Activated naive CD8-positive, alpha-beta T cell treated with anti-CD3 and anti-CD28 coated beads for 36 hours (primary cell): ENCODE results near the gene RBBP8NL. TPM values are rescaled to one million over a fixed set of nuclear protein-coding genes. Genes with fewer than 3 reads are reported as not detected.

ENCODE experiments used
- DNase-seq: peaks from one replicate; pipeline ENCODE4 v3.0.0; 2021
- H3K27ac Mint-ChIP-seq: one replicate; pipeline ENCODE4 v1.8.0; 2022; ENCODE audit warnings: mild to moderate bottlenecking, moderate library complexity, mixed read lengths
- H3K27me3 Mint-ChIP-seq: one replicate; pipeline ENCODE4 v1.8.0; 2022; ENCODE audit warnings: mild to moderate bottlenecking, mixed read lengths
- H3K36me3 Mint-ChIP-seq: one replicate; pipeline ENCODE4 v1.8.0; 2021; ENCODE audit warnings: mild to moderate bottlenecking, mixed read lengths
- H3K4me1 Mint-ChIP-seq: one replicate; pipeline ENCODE4 v1.8.0; 2021; ENCODE audit warnings: mixed read lengths
- H3K4me3 Mint-ChIP-seq: one replicate; pipeline ENCODE4 v1.8.0; 2022; ENCODE audit warnings: mild to moderate bottlenecking, moderate library complexity, mixed read lengths
- H3K9me3 Mint-ChIP-seq: one replicate; pipeline ENCODE4 v1.8.0; 2022; ENCODE audit warnings: mixed read lengths
- total RNA-seq, 2 experiments: library from RNA; stranded (reverse); gene quantifications; one replicate each; pipeline ENCODE4 v1.2.3, GENCODE V29; 2021

The RBBP8NL gene
- not detected for total RNA-seq

- Mint-ChIP-seq H3K27ac (no peak within 1 kb of the TSS), H3K4me1 (no peaks in the 10 kb centered on the region), H3K36me3 (no peaks in the 10 kb centered on the region), H3K27me3 (peaks cover 13% of the 10 kb centered on the region), H3K4me3 (no peak within 1 kb of the TSS), H3K9me3 (no peaks in the 10 kb centered on the region)
- DNase-seq: no peak
Measured at GRCh38 chr20:62427172-62428001, at the start of gene RBBP8NL. TSS of gene RBBP8NL (minus strand) at chr20:62427539. CDS start at chr20:62419647, 7,892 bp downstream.

- peak; percentile 16 for DNase-seq
- H3K4me1 Mint-ChIP-seq: peaks cover 1% of the 10 kb centered on the region
- H3K4me3 Mint-ChIP-seq: no peak overlapping the region
- peaks cover 60% of the 10 kb centered on the region for H3K27me3 Mint-ChIP-seq
- no peaks in the 10 kb centered on the region for H3K9me3 Mint-ChIP-seq
- H3K27ac Mint-ChIP-seq: no peak overlapping the region
- no peaks in the 10 kb centered on the region for H3K36me3 Mint-ChIP-seq
Measured at GRCh38 chr20:62476056-62476838, 48.9 kb upstream of the RBBP8NL start.

- peak within 1 kb of the TSS; percentile 62 for H3K27ac Mint-ChIP-seq
- H3K9me3 Mint-ChIP-seq: no peaks in the 10 kb centered on the region
- peaks cover 1% of the 10 kb centered on the region for H3K4me1 Mint-ChIP-seq
- H3K36me3 Mint-ChIP-seq: no peaks in the 10 kb centered on the region
- DNase-seq: no peak
- H3K27me3 Mint-ChIP-seq: peaks cover 60% of the 10 kb centered on the region
- H3K4me3 Mint-ChIP-seq: no peak within 1 kb of the TSS
Measured at GRCh38 chr20:62475772-62476055, 48.4 kb upstream of the RBBP8NL start, which contains the start of gene GATA5. TSS of gene GATA5 (minus strand) at chr20:62475995. CDS start at chr20:62475521, 474 bp downstream.

- no peak overlapping the region for H3K27ac Mint-ChIP-seq
- H3K4me3 Mint-ChIP-seq: no peak overlapping the region
- peaks cover 1% of the 10 kb centered on the region for H3K4me1 Mint-ChIP-seq
- peaks cover 62% of the 10 kb centered on the region for H3K27me3 Mint-ChIP-seq
- H3K9me3 Mint-ChIP-seq: no peaks in the 10 kb centered on the region
- no peaks in the 10 kb centered on the region for H3K36me3 Mint-ChIP-seq
- DNase-seq: no peak
Measured at GRCh38 chr20:62475027-62475771, 47.9 kb upstream of the RBBP8NL start.

GRCh38 chr20:62474604-62475026 lies 47.3 kb upstream of the RBBP8NL start:
- no peak overlapping the region for H3K4me3 Mint-ChIP-seq

GRCh38 chr20:62473717-62474603 lies 46.6 kb upstream of the RBBP8NL start:
- H3K27ac Mint-ChIP-seq: no peak overlapping the region
- peaks cover 1% of the 10 kb centered on the region for H3K4me1 Mint-ChIP-seq
- DNase-seq: no peak
- H3K27me3 Mint-ChIP-seq: peaks cover 59% of the 10 kb centered on the region
- no peaks in the 10 kb centered on the region for H3K9me3 Mint-ChIP-seq
- H3K36me3 Mint-ChIP-seq: no peaks in the 10 kb centered on the region
- H3K4me3 Mint-ChIP-seq: no peak overlapping the region

More at GRCh38 chr20:62474604-62475026, 47.3 kb upstream of the RBBP8NL start:
- peaks cover 1% of the 10 kb centered on the region for H3K4me1 Mint-ChIP-seq
- no peak for DNase-seq
- H3K9me3 Mint-ChIP-seq: no peaks in the 10 kb centered on the region
- peaks cover 66% of the 10 kb centered on the region for H3K27me3 Mint-ChIP-seq
- no peaks in the 10 kb centered on the region for H3K36me3 Mint-ChIP-seq
- H3K27ac Mint-ChIP-seq: no peak overlapping the region

GRCh38 chr20:62472941-62473585 lies 45.7 kb upstream of the RBBP8NL start:
- no peak overlapping the region for H3K27ac Mint-ChIP-seq
- H3K36me3 Mint-ChIP-seq: no peaks in the 10 kb centered on the region
- DNase-seq: no peak
- peaks cover 50% of the 10 kb centered on the region for H3K27me3 Mint-ChIP-seq
- peaks cover 1% of the 10 kb centered on the region for H3K4me1 Mint-ChIP-seq
- H3K9me3 Mint-ChIP-seq: no peaks in the 10 kb centered on the region
- no peak overlapping the region for H3K4me3 Mint-ChIP-seq

GRCh38 chr20:62472138-62472940 lies 45.0 kb upstream of the RBBP8NL start:
- H3K9me3 Mint-ChIP-seq: no peaks in the 10 kb centered on the region
- H3K36me3 Mint-ChIP-seq: no peaks in the 10 kb centered on the region
- no peak for DNase-seq
- no peak overlapping the region for H3K27ac Mint-ChIP-seq
- H3K27me3 Mint-ChIP-seq: peaks cover 43% of the 10 kb centered on the region
- peaks cover 1% of the 10 kb centered on the region for H3K4me1 Mint-ChIP-seq
- H3K4me3 Mint-ChIP-seq: no peak overlapping the region

- no peaks in the 10 kb centered on the region for H3K9me3 Mint-ChIP-seq
- no peaks in the 10 kb centered on the region for H3K4me1 Mint-ChIP-seq
- no peak overlapping the region for H3K4me3 Mint-ChIP-seq
- no peak overlapping the region for H3K27ac Mint-ChIP-seq
- DNase-seq: no peak
- H3K27me3 Mint-ChIP-seq: peaks cover 34% of the 10 kb centered on the region
- no peaks in the 10 kb centered on the region for H3K36me3 Mint-ChIP-seq
Measured at GRCh38 chr20:62470459-62470858, 43.1 kb upstream of the RBBP8NL start.

GRCh38 chr20:62470001-62470400 lies 42.7 kb upstream of the RBBP8NL start:
- Mint-ChIP-seq H3K27me3 (peaks cover 34% of the 10 kb centered on the region), H3K36me3 (no peaks in the 10 kb centered on the region), H3K27ac (no peak overlapping the region), H3K4me1 (no peaks in the 10 kb centered on the region), H3K4me3 (no peak overlapping the region), H3K9me3 (no peaks in the 10 kb centered on the region)
- no peak for DNase-seq

GRCh38 chr20:62469352-62469751 lies 42.0 kb upstream of the RBBP8NL start:
- Mint-ChIP-seq H3K27ac (no peak overlapping the region), H3K9me3 (no peaks in the 10 kb centered on the region), H3K4me1 (no peaks in the 10 kb centered on the region), H3K4me3 (no peak overlapping the region), H3K27me3 (peaks cover 30% of the 10 kb centered on the region), H3K36me3 (no peaks in the 10 kb centered on the region)
- no peak for DNase-seq

GRCh38 chr20:62466806-62467537 lies 39.6 kb upstream of the RBBP8NL start:
- Mint-ChIP-seq H3K4me1 (no peaks in the 10 kb centered on the region), H3K9me3 (no peaks in the 10 kb centered on the region), H3K4me3 (no peak overlapping the region), H3K36me3 (no peaks in the 10 kb centered on the region), H3K27me3 (peaks cover 11% of the 10 kb centered on the region), H3K27ac (peak overlapping the region; percentile 65)
- DNase-seq: no peak
